ENCODE results near the gene PPP1R1A.

PPP1R1A gene

GRCh38 chr12:54588110-54588889 is at the start of gene PPP1R1A:
PPP1R1A (minus strand) TSS chr12:54588659; CDS start chr12:54588488, 171 bp downstream.
- no peak for DNase-seq

GRCh38 chr12:54634795-54635194 is 46.3 kb upstream of the PPP1R1A start, which contains the start of gene LACRT:
LACRT (minus strand) TSS chr12:54634895; CDS start chr12:54634841, 54 bp downstream.
- no peak for DNase-seq

- no peak for DNase-seq
Observed at GRCh38 chr12:54631988-54632728, 43.7 kb upstream of the PPP1R1A start.

GRCh38 chr12:54631551-54631950 is 43.1 kb upstream of the PPP1R1A start:
- no peak for DNase-seq

- DNase-seq, result no peak
Observed at GRCh38 chr12:54629925-54630324, 41.5 kb upstream of the PPP1R1A start.

- no peak for DNase-seq
Observed at GRCh38 chr12:54628186-54628846, 39.9 kb upstream of the PPP1R1A start.

- no peak for DNase-seq
Observed at GRCh38 chr12:54627304-54627703, 38.8 kb upstream of the PPP1R1A start.

- no peak for DNase-seq
Observed at GRCh38 chr12:54625598-54625997, 37.1 kb upstream of the PPP1R1A start.

- DNase-seq, result no peak
Observed at GRCh38 chr12:54624315-54625279, 36.1 kb upstream of the PPP1R1A start.

GRCh38 chr12:54622463-54623183 is 34.2 kb upstream of the PPP1R1A start:
- no peak for DNase-seq

GRCh38 chr12:54616933-54617680 is 28.6 kb upstream of the PPP1R1A start:
- DNase-seq, result no peak

- no peak for DNase-seq
Observed at GRCh38 chr12:54612225-54612750, 23.8 kb upstream of the PPP1R1A start.

- DNase-seq, result no peak
Observed at GRCh38 chr12:54611715-54612149, 23.3 kb upstream of the PPP1R1A start.

GRCh38 chr12:54608769-54609168 is 20.3 kb upstream of the PPP1R1A start:
- DNase-seq, result no peak

GRCh38 chr12:54608156-54608555 is 19.7 kb upstream of the PPP1R1A start:
- DNase-seq, result no peak

- DNase-seq, result no peak
Observed at GRCh38 chr12:54606556-54606955, 18.1 kb upstream of the PPP1R1A start.

GRCh38 chr12:54605138-54605970 is 16.9 kb upstream of the PPP1R1A start:
- DNase-seq, result no peak

GRCh38 chr12:54604436-54604835 is 16.0 kb upstream of the PPP1R1A start:
- DNase-seq, result no peak

GRCh38 chr12:54603872-54604271 is 15.4 kb upstream of the PPP1R1A start:
- no peak for DNase-seq
